ENCODE data around the gene TWF2.

The TWF2 gene

GRCh38 chr3:52227117-52227516 lies 11.8 kb downstream of the TWF2 start:
- peak in 2 of 10 donors; percentile 45 to 78 for DNase-seq
- intact Hi-C loops (cut with DNase I) = no loop called here

GRCh38 chr3:52226229-52226817 lies 12.6 kb downstream of the TWF2 start:
- intact Hi-C loops (cut with DNase I) = no loop called here
- DNase-seq = peak in 2 of 10 donors; percentile 53 to 65

GRCh38 chr3:52225452-52226228 lies 13.3 kb downstream of the TWF2 start, which contains the start of gene TLR9:
TLR9 (minus strand) TSS chr3:52225645; CDS start chr3:52225529, 116 bp downstream.
- peak in 2 of 10 donors; percentile 28 to 77 for DNase-seq
- intact Hi-C loops (cut with DNase I) = no loop called here

GRCh38 chr3:52223449-52224408 lies 15.2 kb downstream of the TWF2 start:
- intact Hi-C loops (cut with DNase I) = loop anchor here (5.0 kb wide), 1 partner anchor 119 kb away; no protein-coding TSS in a partner anchor
- DNase-seq = peak in 2 of 10 donors; percentile 75 to 77

GRCh38 chr3:52222319-52223221 lies 16.4 kb downstream of the TWF2 start:
- intact Hi-C loops (cut with DNase I) = loop anchor here (5.0 kb wide), 1 partner anchor 120 kb away; no protein-coding TSS in a partner anchor
- DNase-seq = peak in 2 of 10 donors; percentile 75 to 76

GRCh38 chr3:52221563-52222318 lies 17.2 kb downstream of the TWF2 start:
- DNase-seq = peak in 2 of 10 donors; percentile 79 to 84
- intact Hi-C loops (cut with DNase I) = loop anchor here (5.0 kb wide), 1 partner anchor 121 kb away; no protein-coding TSS in a partner anchor

- peak in 1 of 10 donors; percentile 75 for DNase-seq
- intact Hi-C loops (cut with DNase I) = loop anchor here (5.0 kb wide), 1 partner anchor 121 kb away; no protein-coding TSS in a partner anchor
Observed at GRCh38 chr3:52221141-52221562, 17.8 kb downstream of the TWF2 start.

- intact Hi-C loops (cut with DNase I) = loop anchor here (5.0 kb wide), 1 partner anchor 122 kb away; no protein-coding TSS in a partner anchor
Observed at GRCh38 chr3:52220380-52221026, 18.5 kb downstream of the TWF2 start.

GRCh38 chr3:52218937-52219650 lies 19.9 kb downstream of the TWF2 start:
- peak in 2 of 10 donors; percentile 47 to 81 for DNase-seq
- intact Hi-C loops (cut with DNase I) = no loop called here

More at GRCh38 chr3:52220380-52221026, 18.5 kb downstream of the TWF2 start:
- DNase-seq = peak; percentile 67 to 97 (median 90)

GRCh38 chr3:52218454-52218853 lies 20.5 kb downstream of the TWF2 start:
- intact Hi-C loops (cut with DNase I) = no loop called here
- peak in 2 of 10 donors; percentile 32 to 63 for DNase-seq

GRCh38 chr3:52218026-52218425 lies 20.9 kb downstream of the TWF2 start:
- peak in 1 of 10 donors; percentile 21 for DNase-seq
- intact Hi-C loops (cut with DNase I) = no loop called here

GRCh38 chr3:52217409-52217805 lies 21.6 kb downstream of the TWF2 start:
- intact Hi-C loops (cut with DNase I) = no loop called here
- DNase-seq = peak in 2 of 10 donors; percentile 59 to 70

GRCh38 chr3:52216585-52217408 lies 22.2 kb downstream of the TWF2 start:
- intact Hi-C loops (cut with DNase I) = no loop called here

GRCh38 chr3:52215351-52215750 lies 23.6 kb downstream of the TWF2 start:
- DNase-seq = peak in 1 of 10 donors; percentile 60
- intact Hi-C loops (cut with DNase I) = no loop called here

More at GRCh38 chr3:52216585-52217408, 22.2 kb downstream of the TWF2 start:
- DNase-seq = peak in 2 of 10 donors; percentile 48 to 77

GRCh38 chr3:52213901-52214300 lies 25.1 kb downstream of the TWF2 start:
- intact Hi-C loops (cut with DNase I) = no loop called here
- no peak for DNase-seq

GRCh38 chr3:52213005-52213404 lies 26.0 kb downstream of the TWF2 start:
- intact Hi-C loops (cut with DNase I) = no loop called here
- no peak for DNase-seq

Data from posterior cingulate gyrus (tissue), 11 donors.